B cell (primary cell): ENCODE results near the gene VSIG10L. TPM values are rescaled to one million over a fixed set of nuclear protein-coding genes. Genes with fewer than 3 reads are reported as not detected.

Source experiments
- ATAC-seq: fragments of 200-7000 bp; cut with Tn5 transposase; one replicate; pipeline ENCODE4 v1.10.0; 2021; ENCODE audit warnings: low read depth, mild to moderate bottlenecking, moderate number of reproducible peaks, moderate library complexity
- CTCF ChIA-PET: fragments of 350-600 bp; sonication (Branson Sonifier 250); formaldehyde crosslinking; loops from one replicate; lab custom pipeline; 2021; ENCODE audit warnings: antibody characterized with exemption, inconsistent platforms; lab: Charles Lee
- POLR2A ChIA-PET: fragments of 350-600 bp; sonication (Branson Sonifier 250); formaldehyde crosslinking; loops from one replicate; lab custom pipeline; 2021; ENCODE audit warnings: antibody characterized with exemption; lab: Charles Lee
- DNase-seq: peaks from one replicate; pipeline ENCODE4 v3.0.0; 2013
- H2AFZ ChIP-seq: 2 replicates; pipeline ENCODE4 v1.6.1; 2012; ENCODE audit warnings: mild to moderate bottlenecking, low read depth, low read length; ENCODE audit not compliant: insufficient read depth, poor library complexity, severe bottlenecking
- H3K27ac ChIP-seq, 2 donors: 1 replicate in 1 of 2; 2 replicates in 1 of 2; pipeline ENCODE4 v1.5.1; 2012 to 2013; ENCODE audit warnings: low read length in 2 of 2, mild to moderate bottlenecking in 2 of 2, moderate library complexity in 1 of 2
- H3K27me3 ChIP-seq, 4 experiments: fragments of 200-600 bp in 1 of 4; sonication (generic) in 1 of 4; replicated peaks in 1 of 4; 1 replicate in 2 of 4; 2 replicates in 2 of 4; pipeline versions ENCODE4 v1.6.1 to v1.7.0; 2013 to 2016; ENCODE audit warnings: low read length in 3 of 4, mild to moderate bottlenecking in 2 of 4, mixed read lengths in 1 of 4, moderate library complexity in 1 of 4; ENCODE audit not compliant: insufficient read depth in 4 of 4, control insufficient read depth in 3 of 4; ENCODE audit errors: control extremely low read depth in 1 of 4
- H3K36me3 ChIP-seq, 2 experiments: replicated peaks in 1 of 2; 1 replicate in 1 of 2; 2 replicates in 1 of 2; pipeline versions ENCODE4 v1.6.1 to v1.7.1; 2013; ENCODE audit warnings: low read length in 1 of 2; ENCODE audit not compliant: insufficient read depth in 2 of 2, control insufficient read depth in 1 of 2; ENCODE audit errors: control extremely low read depth in 1 of 2, extremely low read depth in 1 of 2
- H3K4me1 ChIP-seq, 2 donors: fragments of 200-600 bp in 1 of 2; sonication (generic) in 1 of 2; 1 replicate in 1 of 2; 2 replicates in 1 of 2; pipeline versions ENCODE4 v1.5.1 to v1.6.1; 2013 to 2017; ENCODE audit warnings: low read length in 2 of 2; ENCODE audit not compliant: control insufficient read depth in 2 of 2, insufficient read depth in 2 of 2
- H3K4me2 ChIP-seq: replicated peaks from 2 replicates; pipeline ENCODE3; 2012; ENCODE audit warnings: mild to moderate bottlenecking, low read depth, low read length; ENCODE audit not compliant: poor library complexity, severe bottlenecking
- H3K4me3 ChIP-seq, 5 experiments: fragments of 200-600 bp in 1 of 5; sonication (generic) in 1 of 5; 1 replicate in 3 of 5; 2 replicates in 2 of 5; pipeline versions ENCODE4 v1.5.1 to v1.7.0; 2011 to 2016; ENCODE audit warnings: low read length in 4 of 5, mild to moderate bottlenecking in 4 of 5, low read depth in 2 of 5, control low read depth in 1 of 5, moderate library complexity in 1 of 5; ENCODE audit not compliant: insufficient read depth in 1 of 5; ENCODE audit errors: control extremely low read depth in 1 of 5, extremely low read depth in 1 of 5
- H3K79me2 ChIP-seq: fragments of 200-600 bp; sonication (generic); one replicate; pipeline ENCODE4 v1.6.0; 2016; ENCODE audit warnings: low read length; ENCODE audit not compliant: control insufficient read depth, insufficient read depth
- H3K9ac ChIP-seq: fragments of 200-600 bp; sonication (generic); 2 replicates; pipeline ENCODE4 v1.6.1; 2017; ENCODE audit warnings: mild to moderate bottlenecking, low read length, moderate library complexity
- H3K9me3 ChIP-seq, 3 donors: one replicate each; pipeline versions ENCODE4 v1.6.1 to v1.7.1; 2013; ENCODE audit warnings: low read length in 2 of 3; ENCODE audit not compliant: control insufficient read depth in 2 of 3, insufficient read depth in 1 of 3; ENCODE audit errors: control extremely low read depth in 1 of 3
- H4K20me1 ChIP-seq: 2 replicates; pipeline ENCODE4 v1.6.0; 2012; ENCODE audit warnings: mild to moderate bottlenecking, low read length; ENCODE audit not compliant: insufficient read depth, control insufficient read depth, poor library complexity, severe bottlenecking
- H3K27ac Mint-ChIP-seq: one replicate; pipeline ENCODE4 v1.8.0; 2021; ENCODE audit warnings: mixed read lengths
- H3K27me3 Mint-ChIP-seq: one replicate; pipeline ENCODE4 v1.8.0; 2021; ENCODE audit warnings: mixed read lengths
- H3K4me1 Mint-ChIP-seq: one replicate; pipeline ENCODE4 v1.8.0; 2021; ENCODE audit warnings: mixed read lengths
- H3K4me3 Mint-ChIP-seq: one replicate; pipeline ENCODE4 v1.8.0; 2021; ENCODE audit warnings: mixed read lengths
- H3K9me3 Mint-ChIP-seq: one replicate; pipeline ENCODE4 v1.8.0; 2022; ENCODE audit warnings: mixed read lengths; ENCODE audit not compliant: insufficient read depth
- CTCF ChIP-seq: fragments of 200-600 bp; IDR thresholded peaks from one replicate; pipeline ENCODE4 v1.8.0; 2022; ENCODE audit warnings: antibody characterized with exemption, mild to moderate bottlenecking
- EZH2 ChIP-seq: IDR thresholded peaks from 2 replicates; pipeline ENCODE4 v1.6.1; 2012; ENCODE audit warnings: borderline replicate concordance, low read depth, mild to moderate bottlenecking, moderate library complexity, low read length; ENCODE audit not compliant: insufficient read depth, poor library complexity, severe bottlenecking
- WGBS: methylation state at CpG from one replicate; pipeline ENCODE4 v1.1.5; 2013; ENCODE audit warnings: missing lambda C conversion rate; ENCODE audit not compliant: insufficient coverage; 5-methylcytosine and 5-hydroxymethylcytosine counted together
- intact Hi-C: fragments of 100-400 bp; cut with micrococcal nuclease; formaldehyde crosslinking; loops from one replicate; pipeline ENCODE4 v1.10.0; 2022
- polyA plus RNA-seq: library from polyadenylated mRNA; depleted of rRNA; stranded (reverse); fragments of >200 nt; gene quantifications from 2 replicates; pipeline ENCODE4 v1.2.3, GENCODE V29; 2012
- total RNA-seq, 2 donors: library from RNA; stranded (reverse); fragments of 120-200 nt in 1 of 2; gene quantifications; 1 replicate in 1 of 2; 2 replicates in 1 of 2; pipeline versions ENCODE4 v1.2.3 to v1.2.4, GENCODE V29; 2013 to 2022

VSIG10L gene
- total and polyA plus RNA-seq, 2 donors (not counting 1 experiment from before 2014, with no cell fraction given): 1.3 to 1.7 TPM

- Mint-ChIP-seq H3K4me1 (peaks cover 18% of the 10 kb centered on the region), H3K27me3 (no peaks in the 10 kb centered on the region), H3K4me3 (no peak overlapping the region), H3K9me3 (no peaks in the 10 kb centered on the region), H3K27ac (no peak overlapping the region)
- Histone ChIP-seq H3K9ac (no peak overlapping the region), H3K36me3 (peaks cover 0 to 2% of the 10 kb centered on the region in 2 experiments), H3K27ac (no peak overlapping the region), H3K4me1 (peaks cover 0 to 4% of the 10 kb centered on the region in 2 donors), H2AFZ (no peak overlapping the region), H3K9me3 (no peaks in the 10 kb centered on the region), H3K27me3 (no peaks in the 10 kb centered on the region), H3K4me3 (no peak overlapping the region), H3K79me2 (peaks cover 9% of the 10 kb centered on the region), H3K4me2 (no peak overlapping the region), H4K20me1 (no peaks in the 10 kb centered on the region)
- TF ChIP-seq CTCF: no peak
- no peak for TF ChIP-seq EZH2
- 100% methylated on average over 1 of the region's 4 CpGs for WGBS
- ChIA-PET CTCF (interaction anchor here (1.2 to 1.5 kb wide), 3 partner anchors 20 to 114 kb away, joined by 3 to 4 read pairs (median 4); no protein-coding TSS in a partner anchor), POLR2A (interaction anchor here (0.6 kb wide), 1 partner anchor 10 kb away, joined by 4 read pairs; no protein-coding TSS in a partner anchor)
- intact Hi-C loops: no loop called here
- ATAC-seq (no peak), DNase-seq (no peak)
Observed at GRCh38 chr19:51359294-51359693, 17.4 kb upstream of the VSIG10L start.

GRCh38 chr19:51357952-51358351 lies 16.0 kb upstream of the VSIG10L start:
- Histone ChIP-seq H3K79me2 (peaks cover 9% of the 10 kb centered on the region), H3K36me3 (peaks cover 0 to 2% of the 10 kb centered on the region in 2 experiments), H2AFZ (no peak overlapping the region), H3K4me1 (peaks cover 0 to 4% of the 10 kb centered on the region in 2 donors), H3K9ac (no peak overlapping the region), H3K27ac (no peak overlapping the region), H3K4me3 (no peak overlapping the region), H3K9me3 (no peaks in the 10 kb centered on the region), H3K27me3 (no peaks in the 10 kb centered on the region), H4K20me1 (no peaks in the 10 kb centered on the region), H3K4me2 (no peak overlapping the region)
- no peaks in the 10 kb centered on the region for H3K27me3 Mint-ChIP-seq
- no peak overlapping the region for H3K4me3 Mint-ChIP-seq
- peaks cover 7% of the 10 kb centered on the region for H3K4me1 Mint-ChIP-seq
- TF ChIP-seq CTCF (no peak), EZH2 (no peak)
- DNase-seq (no peak), ATAC-seq (no peak)
- WGBS: 97% methylated on average over 6 of the region's 7 CpGs
- ChIA-PET CTCF (no interaction called here), POLR2A (no interaction called here)
- no peak overlapping the region for H3K27ac Mint-ChIP-seq
- intact Hi-C loops: no loop called here
- H3K9me3 Mint-ChIP-seq: no peaks in the 10 kb centered on the region
